Neural progenitor cell (in vitro differentiated cells): Measurements from ENCODE around the gene ZNF536. TPM values are rescaled to one million over a fixed set of nuclear protein-coding genes. Genes with fewer than 3 reads are reported as not detected.

Experiments
- DNase-seq: peaks from one replicate; pipeline ENCODE4 v3.0.0-alpha.2; 2016; ENCODE audit warnings: low spot score
- H2AFZ ChIP-seq: fragments of 200-600 bp; sonication (generic); replicated peaks from 2 replicates; pipeline ENCODE4 v1.6.1; 2016; ENCODE audit warnings: antibody characterized with exemption
- H3F3A ChIP-seq: fragments of 200-600 bp; sonication (generic); 2 replicates; pipeline ENCODE4 v1.6.1; 2016; ENCODE audit warnings: antibody characterized with exemption, low read depth
- H3K27ac ChIP-seq: fragments of 200-600 bp; sonication (generic); 2 replicates; pipeline ENCODE4 v1.5.1; 2016; ENCODE audit warnings: mild to moderate bottlenecking
- H3K27me3 ChIP-seq: fragments of 200-600 bp; sonication (generic); 2 replicates; pipeline ENCODE4 v1.6.1; 2016; ENCODE audit warnings: mild to moderate bottlenecking, moderate library complexity
- H3K36me3 ChIP-seq: fragments of 200-600 bp; sonication (generic); 2 replicates; pipeline ENCODE4 v1.5.1; 2016
- H3K4me1 ChIP-seq: fragments of 200-600 bp; sonication (generic); 2 replicates; pipeline ENCODE4 v1.6.1; 2016; ENCODE audit warnings: mixed run types
- H3K4me2 ChIP-seq: fragments of 200-600 bp; sonication (generic); 2 replicates; pipeline ENCODE4 v1.6.1; 2016
- H3K4me3 ChIP-seq: fragments of 200-600 bp; sonication (generic); 2 replicates; pipeline ENCODE4 v1.5.1; 2016
- H3K79me2 ChIP-seq: fragments of 200-600 bp; sonication (generic); 2 replicates; pipeline ENCODE4 v1.6.1; 2016; ENCODE audit warnings: low read depth
- H3K9ac ChIP-seq: fragments of 200-600 bp; sonication (generic); 2 replicates; pipeline ENCODE4 v1.6.1; 2016
- H3K9me3 ChIP-seq: fragments of 200-600 bp; sonication (generic); 2 replicates; pipeline ENCODE4 v1.5.1; 2016; ENCODE audit warnings: low read depth
- H4K20me1 ChIP-seq: fragments of 200-600 bp; sonication (generic); 2 replicates; pipeline ENCODE4 v1.6.1; 2016; ENCODE audit warnings: low read depth
- H3K27ac Mint-ChIP-seq: 3 replicates; pipeline ENCODE4 v1.8.0; 2021; ENCODE audit warnings: mixed read lengths
- H3K27me3 Mint-ChIP-seq: 2 replicates; pipeline ENCODE4 v1.8.0; 2022; ENCODE audit warnings: low read depth, mild to moderate bottlenecking, inconsistent platforms, moderate library complexity, mixed read lengths; ENCODE audit not compliant: insufficient read depth
- H3K36me3 Mint-ChIP-seq: 3 replicates; pipeline ENCODE4 v1.8.0; 2021; ENCODE audit warnings: mixed read lengths
- H3K4me1 Mint-ChIP-seq: 3 replicates; pipeline ENCODE4 v1.8.0; 2021; ENCODE audit warnings: mixed read lengths
- H3K4me3 Mint-ChIP-seq: 3 replicates; pipeline ENCODE4 v1.8.0; 2021; ENCODE audit warnings: mild to moderate bottlenecking, moderate library complexity, mixed read lengths
- H3K9me3 Mint-ChIP-seq: 3 replicates; pipeline ENCODE4 v1.8.0; 2020; ENCODE audit warnings: mixed read lengths
- CTCF ChIP-seq: fragments of 200-600 bp; sonication (generic); IDR thresholded peaks from 2 replicates; pipeline ENCODE4 v1.5.1; 2017; ENCODE audit warnings: antibody characterized with exemption, mild to moderate bottlenecking
- EZH2 ChIP-seq: fragments of 200-600 bp; sonication (generic); IDR thresholded peaks from 2 replicates; pipeline ENCODE4 v1.6.1; 2017; ENCODE audit warnings: antibody characterized with exemption, mild to moderate bottlenecking, moderate library complexity
- EZH2phosphoT487 ChIP-seq: fragments of 200-600 bp; sonication (generic); IDR thresholded peaks from 2 replicates; pipeline ENCODE4 v1.6.1; 2017; ENCODE audit warnings: antibody characterized with exemption
- total RNA-seq: library from RNA; depleted of rRNA; stranded (reverse); fragments of >200 nt; gene quantifications from 2 replicates; pipeline ENCODE4 v1.2.3, GENCODE V29; 2015; ENCODE audit warnings: low replicate concordance

The ZNF536 gene
- total RNA-seq, 1 donor from 2014 or later, result 0.24 TPM

DNA sequence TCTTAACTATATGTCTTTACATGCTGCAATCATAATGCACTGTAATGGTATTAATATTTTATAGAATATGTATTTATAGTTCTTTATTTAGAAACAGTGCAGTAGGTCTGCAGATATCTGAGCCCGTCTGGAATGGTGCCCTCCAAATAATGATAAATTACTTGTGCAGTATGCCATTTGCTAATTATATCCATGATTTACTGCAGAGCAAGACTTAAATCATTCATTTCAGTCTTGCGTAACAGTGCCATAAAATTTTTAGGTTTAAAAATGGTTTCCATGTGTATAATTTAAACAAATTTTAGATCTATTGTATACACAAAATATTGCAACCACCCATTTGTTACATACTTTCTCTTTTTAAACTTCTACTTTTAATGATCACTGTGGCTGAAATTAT, 175.1 kb downstream of the ZNF536 start:
- no peaks in the 10 kb centered on the region for H3K9me3 ChIP-seq
- peaks cover 3% of the 10 kb centered on the region for H3K9me3 Mint-ChIP-seq
- no peaks in the 10 kb centered on the region for H3F3A ChIP-seq
- H3K27me3 Mint-ChIP-seq, result peaks cover 3% of the 10 kb centered on the region
- peaks cover 5% of the 10 kb centered on the region for H3K4me1 Mint-ChIP-seq
- TF ChIP-seq EZH2phosphoT487 (no peak), CTCF (no peak), EZH2 (no peak)
- H3K36me3 Mint-ChIP-seq, result peaks cover 12% of the 10 kb centered on the region
- H3K9ac ChIP-seq, result no peak overlapping the region
- H3K27ac Mint-ChIP-seq, result no peak overlapping the region
- H3K4me1 ChIP-seq, result no peaks in the 10 kb centered on the region
- no peak overlapping the region for H3K4me3 ChIP-seq
- H3K36me3 ChIP-seq, result no peaks in the 10 kb centered on the region
- H4K20me1 ChIP-seq, result no peaks in the 10 kb centered on the region
- no peak overlapping the region for H3K4me3 Mint-ChIP-seq
- no peak overlapping the region for H2AFZ ChIP-seq
- H3K27me3 ChIP-seq, result no peaks in the 10 kb centered on the region
- H3K27ac ChIP-seq, result no peak overlapping the region
- DNase-seq, result no peak
- no peaks in the 10 kb centered on the region for H3K79me2 ChIP-seq
- H3K4me2 ChIP-seq, result no peak overlapping the region

- Histone ChIP-seq H3K79me2 (no peaks in the 10 kb centered on the region), H3K27ac (no peak overlapping the region), H3F3A (no peaks in the 10 kb centered on the region), H2AFZ (no peak overlapping the region), H3K4me2 (no peak overlapping the region), H3K9me3 (no peaks in the 10 kb centered on the region), H3K9ac (no peak overlapping the region), H3K4me3 (no peak overlapping the region), H3K4me1 (no peaks in the 10 kb centered on the region), H4K20me1 (no peaks in the 10 kb centered on the region), H3K36me3 (no peaks in the 10 kb centered on the region), H3K27me3 (no peaks in the 10 kb centered on the region)
- no peak for DNase-seq
- TF ChIP-seq EZH2 (no peak), CTCF (no peak), EZH2phosphoT487 (no peak)
- peaks cover 3% of the 10 kb centered on the region for H3K27me3 Mint-ChIP-seq
- no peak overlapping the region for H3K4me3 Mint-ChIP-seq
- peaks cover 12% of the 10 kb centered on the region for H3K36me3 Mint-ChIP-seq
- H3K9me3 Mint-ChIP-seq, result peaks cover 5% of the 10 kb centered on the region
- H3K4me1 Mint-ChIP-seq, result peaks cover 5% of the 10 kb centered on the region
- no peak overlapping the region for H3K27ac Mint-ChIP-seq
Observed at GRCh38 chr19:30549151-30549550, 177.0 kb downstream of the ZNF536 start.

DNA sequence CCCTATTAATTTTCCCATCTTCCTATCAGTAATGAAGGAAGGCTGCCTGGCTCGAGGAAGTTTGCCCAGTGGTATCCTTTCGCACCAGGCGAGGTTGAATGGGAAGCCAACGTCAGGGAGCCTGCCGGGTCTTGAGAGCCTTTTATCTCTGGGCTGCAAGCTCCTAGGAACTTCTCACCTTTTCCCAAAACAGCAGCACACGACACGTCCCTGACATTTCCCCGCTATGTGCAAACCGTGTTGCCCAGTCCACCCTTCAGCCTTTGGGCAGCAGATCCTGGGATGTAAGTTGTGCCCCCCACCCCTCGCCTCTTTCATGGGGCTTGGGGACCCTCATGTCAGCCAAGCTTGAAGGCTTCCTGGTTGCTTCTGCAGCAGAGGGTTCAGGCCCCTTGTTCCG, 179.1 kb downstream of the ZNF536 start:
- Mint-ChIP-seq H3K4me1 (peaks cover 12% of the 10 kb centered on the region), H3K4me3 (no peak overlapping the region), H3K9me3 (peaks cover 5% of the 10 kb centered on the region), H3K36me3 (peaks cover 12% of the 10 kb centered on the region), H3K27me3 (peaks cover 6% of the 10 kb centered on the region), H3K27ac (no peak overlapping the region)
- Histone ChIP-seq H3K36me3 (no peaks in the 10 kb centered on the region), H3K4me1 (peaks cover 1% of the 10 kb centered on the region), H3K9ac (no peak overlapping the region), H3K27ac (no peak overlapping the region), H3K4me2 (no peak overlapping the region), H3F3A (no peaks in the 10 kb centered on the region), H3K79me2 (no peaks in the 10 kb centered on the region), H2AFZ (no peak overlapping the region), H4K20me1 (no peaks in the 10 kb centered on the region), H3K27me3 (no peaks in the 10 kb centered on the region), H3K4me3 (no peak overlapping the region), H3K9me3 (no peaks in the 10 kb centered on the region)
- no peak for DNase-seq
- TF ChIP-seq EZH2phosphoT487, result no peak
- TF ChIP-seq EZH2, result no peak
- TF ChIP-seq CTCF, result no peak
